Heart left ventricle (tissue), 16 donors: ENCODE data around the gene EPOP. TPM values are rescaled to one million over a fixed set of nuclear protein-coding genes. Genes with fewer than 3 reads are reported as not detected.

Source experiments
- ATAC-seq, 4 donors: fragments of 200-7000 bp; cut with Tn5 transposase; one replicate each; pipeline ENCODE4 v1.9.1; 2020 to 2022; ENCODE audit warnings: moderate library complexity in 4 of 4, mild to moderate bottlenecking in 3 of 4, moderate number of reproducible peaks in 1 of 4
- DNase-seq, 5 donors: peaks; one replicate each; pipeline ENCODE4 v3.0.0-alpha.2; 2020
- H3K27ac ChIP-seq, 12 donors: fragments of 200-600 bp; sonication (generic) in 4 of 12; one replicate each; pipeline versions ENCODE4 v1.5.0 to v1.8.0; 2016 to 2022; ENCODE audit warnings: mild to moderate bottlenecking in 2 of 12
- H3K27me3 ChIP-seq, 9 donors: fragments of 200-600 bp; sonication (generic) in 2 of 9; one replicate each; pipeline versions ENCODE4 v1.5.1 to v1.8.0; 2016 to 2022; ENCODE audit warnings: mild to moderate bottlenecking in 3 of 9
- H3K36me3 ChIP-seq, 9 donors: fragments of 200-600 bp; sonication (generic) in 2 of 9; one replicate each; pipeline versions ENCODE4 v1.5.0 to v1.8.0; 2018 to 2022; ENCODE audit warnings: mild to moderate bottlenecking in 2 of 9
- H3K4me1 ChIP-seq, 12 donors: fragments of 200-600 bp; sonication (generic) in 4 of 12; one replicate each; pipeline versions ENCODE4 v1.5.0 to v1.8.0; 2016 to 2022; ENCODE audit warnings: mild to moderate bottlenecking in 3 of 12
- H3K4me3 ChIP-seq, 12 donors: fragments of 200-600 bp; sonication (generic) in 4 of 12; one replicate each; pipeline versions ENCODE4 v1.5.0 to v1.8.0; 2017 to 2022; ENCODE audit warnings: mild to moderate bottlenecking in 9 of 12, moderate library complexity in 4 of 12
- H3K9me3 ChIP-seq, 12 donors: fragments of 200-600 bp; sonication (generic) in 4 of 12; one replicate each; pipeline versions ENCODE4 v1.5.0 to v1.8.0; 2016 to 2022; ENCODE audit warnings: mild to moderate bottlenecking in 1 of 12
- CTCF ChIP-seq, 12 donors: fragments of 200-600 bp; sonication (generic) in 4 of 12; IDR thresholded peaks; one replicate each; pipeline versions ENCODE4 v1.5.0 to v1.8.0; 2018 to 2022; ENCODE audit warnings: antibody characterized with exemption in 12 of 12, mild to moderate bottlenecking in 5 of 12
- POLR2A ChIP-seq, 2 donors: fragments of 450-650 bp; IDR thresholded peaks; one replicate each; pipeline ENCODE4 v1.6.1; 2017; ENCODE audit warnings: antibody characterized with exemption in 2 of 2, mild to moderate bottlenecking in 2 of 2, moderate library complexity in 2 of 2
- WGBS, 4 donors: extraction: QIAGEN DNeasy Blood & Tissue Kit in 2 of 4; methylation state at CpG; one replicate each; pipeline versions ENCODE4 v1.1.5 to v1.1.7; 2013 to 2018; 5-methylcytosine and 5-hydroxymethylcytosine counted together
- intact Hi-C, 10 donors: fragments of 100-400 bp; cut with DNase I; formaldehyde crosslinking; loops; one replicate each; pipeline versions ENCODE4 v1.11.1 to v1.14.2; 2022
- polyA plus RNA-seq, 2 donors: library from polyadenylated mRNA; stranded (reverse); fragments of 200-250 nt; gene quantifications; one replicate each; pipeline ENCODE4 v1.2.3, GENCODE V29; 2013
- total RNA-seq, 9 donors: library from RNA; depleted of rRNA in 2 of 9; stranded (reverse); fragments of >200 nt in 2 of 9; fragmentation: NEBNext Ultra II Directional in 3 of 9; extraction: Animal tissue kit (Norgen Biotek cat#: 25700) in 3 of 9; gene quantifications; one replicate each; pipeline versions ENCODE4 v1.1.0 to v1.2.4, GENCODE V29; 2016 to 2023
- donor health status: ischemic (EF 13 %, LVEDD 7.1; RV severe dilation, severe dysfunction).
- donor health status: healthy with polysubstance abuse.
- donor health status: DM: no; HTN: yes; CAD: no.
- donor health status: DM: no; HTN: no; CAD: no.
- donor health status: ischemic (EF 25% LVEDD 6.9; RV normal size, moderate dysfunction).
- donor health status: ischemic (EF 25% LVEDD 5.7; RV mildly dilated, moderate dysfunction).
- donor health status: healthy.
- donor health status: DM: yes; HTN: yes; CAD: no.
- donor health status: ischemic (EF 35%, LVEDD 5.7; RV mildly dilated, moderate dysfunction).
- donor health status: nonischemic (EF 11% LVEDD 7.7; RV severe dilation, severe dysfunction).
- donor health status: DM: yes; HTN: yes; CAD: no.
- donor health status: PGD.
- donor health status: ischemic (EF 29% LVEDD 5.4; RV normal size, mild dysfunction).
- donor health status: nonischemic (EF 23%, LVEDD 6.1; RV moderate dilation, normal function).

The EPOP gene
- total and polyA plus RNA-seq, 11 donors, result 0.25 to 3.1 (median 0.94) TPM

DNA sequence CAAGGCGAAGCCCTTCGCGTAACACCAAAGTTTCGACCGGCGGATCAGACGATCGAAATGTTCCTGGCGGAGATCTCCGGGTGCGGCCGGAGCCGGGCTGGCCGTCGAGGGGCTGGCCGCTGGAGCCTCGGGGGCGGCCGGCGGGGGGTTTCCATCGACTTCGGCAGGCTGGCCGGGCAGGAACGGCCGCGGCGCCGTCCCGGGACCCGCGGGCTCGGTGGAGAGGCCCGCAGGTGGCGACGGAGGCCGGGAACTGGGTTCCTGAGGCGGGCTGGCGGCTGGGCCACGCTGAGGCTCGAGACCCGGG lies 1.1 kb downstream of the EPOP start:
- ATAC-seq, result peak in 2 of 4 donors; percentile 1 to 4
- TF ChIP-seq POLR2A (IDR thresholded peaks at IDR 0.05) (no peak), CTCF (IDR thresholded peaks at IDR 0.05) (peak in 2 of 12 donors; percentile 4 to 8)
- H3K27ac ChIP-seq, result no peak overlapping the region
- peak overlapping the region in 11 of 12 donors; percentile 54 to 79 (median 63) for H3K4me3 ChIP-seq
- DNase-seq, result peak in 2 of 5 donors; percentile 19 to 33
- H3K27me3 ChIP-seq, result peaks cover 12 to 75% (median 39%) of the 10 kb centered on the region in 9 donors
- intact Hi-C loops, result no loop called here
- 1% methylated on average over 14 to 41 of the region's 41 CpGs; no CpG with 5 or more reads in 1 of the 4 donors for WGBS, 4 donors
- H3K36me3 ChIP-seq, result no peaks in the 10 kb centered on the region
- peaks cover 4 to 42% (median 24%) of the 10 kb centered on the region in 12 donors for H3K4me1 ChIP-seq
- no peaks in the 10 kb centered on the region for H3K9me3 ChIP-seq

GRCh38 chr17:38672788-38673706 lies 1.7 kb downstream of the EPOP start:
- Histone ChIP-seq H3K4me1 (peaks cover 4 to 39% (median 24%) of the 10 kb centered on the region in 12 donors), H3K9me3 (no peaks in the 10 kb centered on the region), H3K27ac (no peak overlapping the region), H3K4me3 (peak overlapping the region in 9 of 12 donors; percentile 54 to 79 (median 64)), H3K36me3 (no peaks in the 10 kb centered on the region), H3K27me3 (peaks cover 12 to 81% (median 39%) of the 10 kb centered on the region in 9 donors)
- ATAC-seq (no peak), DNase-seq (no peak)
- TF ChIP-seq CTCF (IDR thresholded peaks at IDR 0.05), result no peak
- no peak for TF ChIP-seq POLR2A (IDR thresholded peaks at IDR 0.05)
- intact Hi-C loops, result no loop called here
- 17 to 38% (median 24%) methylated on average over 22 to 46 of the region's 46 CpGs for WGBS, 4 donors

- 81 to 88% (median 82%) methylated on average over 12 of the region's 12 CpGs for WGBS, 4 donors
Measured at GRCh38 chr17:38671939-38672720, 2.6 kb downstream of the EPOP start.

More at GRCh38 chr17:38671939-38672720, 2.6 kb downstream of the EPOP start:
- Histone ChIP-seq H3K27me3 (peaks cover 12 to 83% (median 39%) of the 10 kb centered on the region in 9 donors), H3K4me3 (no peak overlapping the region), H3K4me1 (peaks cover 4 to 31% (median 22%) of the 10 kb centered on the region in 12 donors), H3K36me3 (no peaks in the 10 kb centered on the region), H3K9me3 (no peaks in the 10 kb centered on the region), H3K27ac (no peak overlapping the region)
- DNase-seq (no peak), ATAC-seq (no peak)
- intact Hi-C loops, result no loop called here
- TF ChIP-seq CTCF (IDR thresholded peaks at IDR 0.05), result no peak
- no peak for TF ChIP-seq POLR2A (IDR thresholded peaks at IDR 0.05)
